Liver (tissue), 9 donors: ENCODE results near the gene IL24. TPM values are rescaled to one million over a fixed set of nuclear protein-coding genes. Genes with fewer than 3 reads are reported as not detected.

Experiments
- DNase-seq: peaks from one replicate; pipeline ENCODE4 v3.0.0-alpha.2; 2017; ENCODE audit warnings: low spot score
- H3K27ac ChIP-seq, 2 donors: one replicate each; pipeline ENCODE4 v1.7.0; 2013; ENCODE audit warnings: inconsistent platforms in 2 of 2, low read length in 2 of 2, control low read depth in 1 of 2, low read depth in 1 of 2, mild to moderate bottlenecking in 1 of 2
- H3K27me3 ChIP-seq, 4 donors: one replicate each; pipeline versions ENCODE4 v1.6.1 to v1.7.0; 2013; ENCODE audit warnings: low read length in 3 of 4, inconsistent platforms in 1 of 4, mild to moderate bottlenecking in 1 of 4, moderate library complexity in 1 of 4; ENCODE audit not compliant: control insufficient read depth in 4 of 4, insufficient read depth in 4 of 4
- H3K36me3 ChIP-seq, 4 donors: one replicate each; pipeline versions ENCODE4 v1.6.1 to v1.7.0; 2013; ENCODE audit warnings: low read length in 3 of 4, mild to moderate bottlenecking in 3 of 4, low read depth in 1 of 4, moderate library complexity in 1 of 4; ENCODE audit not compliant: control insufficient read depth in 4 of 4, insufficient read depth in 3 of 4
- H3K4me1 ChIP-seq, 4 donors: one replicate each; pipeline versions ENCODE4 v1.6.1 to v1.7.0; 2013; ENCODE audit warnings: low read length in 3 of 4, mild to moderate bottlenecking in 3 of 4, moderate library complexity in 1 of 4; ENCODE audit not compliant: control insufficient read depth in 4 of 4, insufficient read depth in 4 of 4
- H3K4me3 ChIP-seq, 3 donors: one replicate each; pipeline versions ENCODE4 v1.6.1 to v1.7.0; 2013; ENCODE audit warnings: low read length in 3 of 3, control low read depth in 1 of 3, low read depth in 1 of 3, mild to moderate bottlenecking in 1 of 3
- H3K9ac ChIP-seq, 2 donors: one replicate each; pipeline ENCODE4 v1.7.0; 2013; ENCODE audit warnings: low read length in 2 of 2, mild to moderate bottlenecking in 2 of 2, moderate library complexity in 2 of 2, control low read depth in 1 of 2, low read depth in 1 of 2
- H3K9me3 ChIP-seq, 4 donors: one replicate each; pipeline versions ENCODE4 v1.6.1 to v1.7.0; 2013; ENCODE audit warnings: low read length in 3 of 4; ENCODE audit not compliant: control insufficient read depth in 4 of 4
- EGR1 ChIP-seq, 2 donors: IDR thresholded peaks; 2 replicates each; pipeline ENCODE4 v1.6.1; 2016 to 2018; ENCODE audit warnings: antibody characterized with exemption in 2 of 2, low read depth in 2 of 2
- FOXA1 ChIP-seq: IDR thresholded peaks from 2 replicates; pipeline ENCODE4 v1.6.1; 2016; ENCODE audit warnings: antibody characterized with exemption
- FOXA2 ChIP-seq: IDR thresholded peaks from 2 replicates; pipeline ENCODE4 v1.6.1; 2016; ENCODE audit warnings: antibody characterized with exemption
- GABPA ChIP-seq, 2 donors: IDR thresholded peaks in 1 of 2; conservative IDR thresholded peaks in 1 of 2; 2 replicates each; pipeline ENCODE4 v1.6.1; 2016; ENCODE audit warnings: antibody characterized with exemption in 2 of 2, mild to moderate bottlenecking in 1 of 2, moderate library complexity in 1 of 2
- HNF4A ChIP-seq, 2 donors: conservative IDR thresholded peaks; 2 replicates each; pipeline ENCODE4 v1.6.1; 2016; ENCODE audit warnings: antibody characterized with exemption in 2 of 2, mild to moderate bottlenecking in 2 of 2
- HNF4G ChIP-seq: IDR thresholded peaks from 2 replicates; pipeline ENCODE4 v1.6.1; 2016; ENCODE audit warnings: antibody characterized with exemption
- JUND ChIP-seq, 2 donors: IDR thresholded peaks; 2 replicates each; pipeline ENCODE4 v1.6.1; 2016; ENCODE audit warnings: antibody characterized with exemption in 2 of 2
- NR2F2 ChIP-seq: IDR thresholded peaks from 2 replicates; pipeline ENCODE4 v1.6.1; 2016; ENCODE audit warnings: antibody characterized with exemption
- RAD21 ChIP-seq, 2 donors: IDR thresholded peaks; 2 replicates each; pipeline ENCODE4 v1.6.1; 2016; ENCODE audit warnings: antibody characterized with exemption in 2 of 2, mild to moderate bottlenecking in 2 of 2
- RXRA ChIP-seq, 2 donors: IDR thresholded peaks; 2 replicates each; pipeline ENCODE4 v1.6.1; 2017 to 2018; ENCODE audit warnings: antibody characterized with exemption in 2 of 2, mild to moderate bottlenecking in 1 of 2
- SP1 ChIP-seq: IDR thresholded peaks from 2 replicates; pipeline ENCODE4 v1.6.1; 2018; ENCODE audit warnings: antibody characterized with exemption, mild to moderate bottlenecking
- TAF1 ChIP-seq: conservative IDR thresholded peaks from 2 replicates; pipeline ENCODE4 v1.6.1; 2016; ENCODE audit warnings: antibody characterized with exemption, mild to moderate bottlenecking
- YY1 ChIP-seq: IDR thresholded peaks from 2 replicates; pipeline ENCODE4 v1.6.1; 2016; ENCODE audit warnings: antibody characterized with exemption, mild to moderate bottlenecking
- WGBS: extraction: QIAGEN DNeasy Blood & Tissue Kit; methylation state at CpG from one replicate; pipeline ENCODE4 v1.1.7; 2013; 5-methylcytosine and 5-hydroxymethylcytosine counted together
- polyA plus RNA-seq, 2 donors: library from polyadenylated mRNA; stranded (reverse) in 1 of 2; unstranded in 1 of 2; fragments of 200-250 nt in 1 of 2; fragments of >200 nt in 1 of 2; fragmentation: Nextera tagmentation in 1 of 2; extraction: Ambion mirVana in 1 of 2; gene quantifications; one replicate each; pipeline versions ENCODE4 v1.2.1 to v1.2.3, GENCODE V29; 2013 to 2015
- total RNA-seq, 2 donors: library from RNA; depleted of rRNA; stranded (reverse); fragments of >200 nt; gene quantifications; one replicate each; pipeline ENCODE4 v1.2.3, GENCODE V29; 2014
- TF ChIP-seq, protein P1 (sequence below): IDR thresholded peaks from 2 replicates; pipeline ENCODE4 v1.6.1; 2016; ENCODE audit warnings: antibody characterized with exemption, mild to moderate bottlenecking
- TF ChIP-seq, protein P2 (sequence below): IDR thresholded peaks from 2 replicates; pipeline ENCODE4 v1.6.1; 2016; ENCODE audit warnings: antibody characterized with exemption
- TF ChIP-seq, protein P3 (sequence below): IDR thresholded peaks from 2 replicates; pipeline ENCODE4 v1.6.1; 2016; ENCODE audit warnings: antibody characterized with exemption
- TF ChIP-seq, protein P4 (sequence below): fragments of 150-350 bp; IDR thresholded peaks from 2 replicates; pipeline ENCODE4 v1.5.1; 2017; ENCODE audit warnings: improper control_type of control experiment, low read depth, low read length; ENCODE audit not compliant: missing input control
- TF ChIP-seq, protein P5 (sequence below): IDR thresholded peaks from 2 replicates; pipeline ENCODE4 v1.6.1; 2016; ENCODE audit warnings: antibody characterized with exemption
- donor health status: healthy.
- donor health status: healthy.
- donor health status: healthy.
- donor health status: healthy.
- donor health status: healthy.

The IL24 gene
- total and polyA plus RNA-seq, 4 donors: 0.13 TPM; not detected in 3

DNA sequence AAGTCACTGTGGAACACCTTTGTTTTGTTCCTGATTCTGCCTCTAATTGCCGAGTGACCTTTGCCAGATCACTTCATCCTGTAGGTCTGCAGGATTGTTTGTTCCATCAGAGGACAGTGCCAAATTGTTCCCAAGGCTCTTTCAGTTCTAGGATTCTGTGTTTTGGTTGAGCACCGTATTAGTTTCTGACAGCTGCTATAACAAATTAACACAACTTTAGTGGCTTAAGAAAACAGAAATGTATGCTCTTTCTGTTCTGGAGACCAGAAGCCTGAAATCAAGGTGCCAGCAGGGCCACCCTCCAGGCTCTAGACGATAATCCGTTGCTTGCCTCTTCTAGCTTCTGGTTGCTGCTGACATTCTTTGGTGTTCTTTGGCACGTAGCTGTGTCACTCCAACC lies 52.4 kb downstream of the IL24 start:
- H3K4me1 ChIP-seq: peaks cover 18 to 83% (median 64%) of the 10 kb centered on the region in 4 donors
- TF ChIP-seq, protein P1, sequence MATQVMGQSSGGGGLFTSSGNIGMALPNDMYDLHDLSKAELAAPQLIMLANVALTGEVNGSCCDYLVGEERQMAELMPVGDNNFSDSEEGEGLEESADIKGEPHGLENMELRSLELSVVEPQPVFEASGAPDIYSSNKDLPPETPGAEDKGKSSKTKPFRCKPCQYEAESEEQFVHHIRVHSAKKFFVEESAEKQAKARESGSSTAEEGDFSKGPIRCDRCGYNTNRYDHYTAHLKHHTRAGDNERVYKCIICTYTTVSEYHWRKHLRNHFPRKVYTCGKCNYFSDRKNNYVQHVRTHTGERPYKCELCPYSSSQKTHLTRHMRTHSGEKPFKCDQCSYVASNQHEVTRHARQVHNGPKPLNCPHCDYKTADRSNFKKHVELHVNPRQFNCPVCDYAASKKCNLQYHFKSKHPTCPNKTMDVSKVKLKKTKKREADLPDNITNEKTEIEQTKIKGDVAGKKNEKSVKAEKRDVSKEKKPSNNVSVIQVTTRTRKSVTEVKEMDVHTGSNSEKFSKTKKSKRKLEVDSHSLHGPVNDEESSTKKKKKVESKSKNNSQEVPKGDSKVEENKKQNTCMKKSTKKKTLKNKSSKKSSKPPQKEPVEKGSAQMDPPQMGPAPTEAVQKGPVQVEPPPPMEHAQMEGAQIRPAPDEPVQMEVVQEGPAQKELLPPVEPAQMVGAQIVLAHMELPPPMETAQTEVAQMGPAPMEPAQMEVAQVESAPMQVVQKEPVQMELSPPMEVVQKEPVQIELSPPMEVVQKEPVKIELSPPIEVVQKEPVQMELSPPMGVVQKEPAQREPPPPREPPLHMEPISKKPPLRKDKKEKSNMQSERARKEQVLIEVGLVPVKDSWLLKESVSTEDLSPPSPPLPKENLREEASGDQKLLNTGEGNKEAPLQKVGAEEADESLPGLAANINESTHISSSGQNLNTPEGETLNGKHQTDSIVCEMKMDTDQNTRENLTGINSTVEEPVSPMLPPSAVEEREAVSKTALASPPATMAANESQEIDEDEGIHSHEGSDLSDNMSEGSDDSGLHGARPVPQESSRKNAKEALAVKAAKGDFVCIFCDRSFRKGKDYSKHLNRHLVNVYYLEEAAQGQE: no peak
- TF ChIP-seq YY1: no peak
- no peak for TF ChIP-seq RAD21 (IDR thresholded peaks at IDR 0.05)
- no peak for TF ChIP-seq FOXA1
- no peak for TF ChIP-seq HNF4A (conservative IDR thresholded peaks at IDR 0.05)
- no peak for TF ChIP-seq TAF1
- no peak for TF ChIP-seq SP1
- no peak for TF ChIP-seq JUND (IDR thresholded peaks at IDR 0.05)
- no peak for TF ChIP-seq GABPA (IDR thresholded peaks at IDR 0.05 in 1 of 2, conservative IDR thresholded peaks at IDR 0.05 in 1 of 2)
- TF ChIP-seq HNF4G: no peak
- no peak for TF ChIP-seq RXRA (IDR thresholded peaks at IDR 0.05)
- TF ChIP-seq, protein P2, sequence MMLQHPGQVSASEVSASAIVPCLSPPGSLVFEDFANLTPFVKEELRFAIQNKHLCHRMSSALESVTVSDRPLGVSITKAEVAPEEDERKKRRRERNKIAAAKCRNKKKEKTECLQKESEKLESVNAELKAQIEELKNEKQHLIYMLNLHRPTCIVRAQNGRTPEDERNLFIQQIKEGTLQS: no peak

DNA sequence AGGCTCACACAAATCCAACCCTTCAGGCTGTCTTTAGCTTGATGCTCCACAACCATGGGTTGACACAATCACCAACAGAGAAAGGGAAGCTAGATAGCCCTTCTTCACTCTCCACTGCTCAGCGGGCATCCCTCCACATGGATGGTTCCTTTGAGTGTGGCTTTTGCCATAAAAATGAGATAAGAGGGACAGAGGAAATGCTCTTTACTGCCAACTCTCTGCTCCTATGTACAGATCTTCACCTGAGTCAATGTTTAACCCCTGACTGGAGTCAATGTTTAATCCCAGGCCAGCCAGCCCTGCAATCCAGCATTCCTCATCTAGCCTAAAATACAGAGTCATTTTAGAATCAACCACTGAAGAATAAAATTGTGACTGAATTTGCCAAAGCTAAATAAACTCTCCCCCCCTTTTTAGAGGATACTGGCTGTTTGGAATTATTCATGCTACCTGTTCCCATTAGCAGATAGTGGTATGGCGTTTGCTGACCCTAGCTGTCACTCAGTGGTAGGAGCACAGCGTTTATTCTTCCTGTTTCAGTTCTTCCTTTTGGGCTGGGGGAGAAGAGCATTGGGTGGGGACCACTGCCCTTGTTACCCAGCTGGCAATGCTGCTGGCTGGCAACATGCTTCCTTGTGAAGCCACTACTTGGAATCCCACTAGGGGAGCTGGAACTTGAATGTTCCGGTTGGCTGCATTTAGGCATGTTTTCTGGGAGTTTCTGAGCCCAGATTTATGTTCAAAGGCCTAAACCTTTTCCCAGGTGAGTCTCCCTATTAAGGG lies 54.3 kb downstream of the IL24 start:
- Histone ChIP-seq H3K4me1 (peaks cover 21 to 80% (median 70%) of the 10 kb centered on the region in 4 donors), H3K9ac (no peak overlapping the region), H3K4me3 (no peak overlapping the region), H3K36me3 (no peaks in the 10 kb centered on the region), H3K27ac (peak overlapping the region; percentile 53 to 85), H3K27me3 (no peaks in the 10 kb centered on the region), H3K9me3 (peaks cover 0 to 2% (median 0%) of the 10 kb centered on the region in 4 donors)
- DNase-seq: no peak
- 24% methylated on average over 4 of the region's 4 CpGs for WGBS
- TF ChIP-seq TAF1 (peak; percentile 29), FOXA1 (no peak), RAD21 (IDR thresholded peaks at IDR 0.05) (peak; percentile 24 to 53), HNF4G (peak; percentile 37), RXRA (IDR thresholded peaks at IDR 0.05) (peak; percentile 85 to 90), HNF4A (conservative IDR thresholded peaks at IDR 0.05) (peak; percentile 72 to 78), SP1 (peak; percentile 88), JUND (IDR thresholded peaks at IDR 0.05) (peak; percentile 70 to 82), EGR1 (IDR thresholded peaks at IDR 0.05; ENCODE audit: low read depth in 2 of 2) (peak in 1 of 2 donors; percentile 18), FOXA2 (peak; percentile 80), YY1 (peak; percentile 58), GABPA (IDR thresholded peaks at IDR 0.05 in 1 of 2, conservative IDR thresholded peaks at IDR 0.05 in 1 of 2) (peak in 1 of 2 donors; percentile 32), NR2F2 (peak; percentile 22)
- TF ChIP-seq, protein P1: peak; percentile 77
- TF ChIP-seq, protein P2: no peak
- TF ChIP-seq, protein P3, sequence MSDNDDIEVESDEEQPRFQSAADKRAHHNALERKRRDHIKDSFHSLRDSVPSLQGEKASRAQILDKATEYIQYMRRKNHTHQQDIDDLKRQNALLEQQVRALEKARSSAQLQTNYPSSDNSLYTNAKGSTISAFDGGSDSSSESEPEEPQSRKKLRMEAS: peak; percentile 67
- TF ChIP-seq, protein P4, sequence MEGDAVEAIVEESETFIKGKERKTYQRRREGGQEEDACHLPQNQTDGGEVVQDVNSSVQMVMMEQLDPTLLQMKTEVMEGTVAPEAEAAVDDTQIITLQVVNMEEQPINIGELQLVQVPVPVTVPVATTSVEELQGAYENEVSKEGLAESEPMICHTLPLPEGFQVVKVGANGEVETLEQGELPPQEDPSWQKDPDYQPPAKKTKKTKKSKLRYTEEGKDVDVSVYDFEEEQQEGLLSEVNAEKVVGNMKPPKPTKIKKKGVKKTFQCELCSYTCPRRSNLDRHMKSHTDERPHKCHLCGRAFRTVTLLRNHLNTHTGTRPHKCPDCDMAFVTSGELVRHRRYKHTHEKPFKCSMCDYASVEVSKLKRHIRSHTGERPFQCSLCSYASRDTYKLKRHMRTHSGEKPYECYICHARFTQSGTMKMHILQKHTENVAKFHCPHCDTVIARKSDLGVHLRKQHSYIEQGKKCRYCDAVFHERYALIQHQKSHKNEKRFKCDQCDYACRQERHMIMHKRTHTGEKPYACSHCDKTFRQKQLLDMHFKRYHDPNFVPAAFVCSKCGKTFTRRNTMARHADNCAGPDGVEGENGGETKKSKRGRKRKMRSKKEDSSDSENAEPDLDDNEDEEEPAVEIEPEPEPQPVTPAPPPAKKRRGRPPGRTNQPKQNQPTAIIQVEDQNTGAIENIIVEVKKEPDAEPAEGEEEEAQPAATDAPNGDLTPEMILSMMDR: no peak
- TF ChIP-seq, protein P5, sequence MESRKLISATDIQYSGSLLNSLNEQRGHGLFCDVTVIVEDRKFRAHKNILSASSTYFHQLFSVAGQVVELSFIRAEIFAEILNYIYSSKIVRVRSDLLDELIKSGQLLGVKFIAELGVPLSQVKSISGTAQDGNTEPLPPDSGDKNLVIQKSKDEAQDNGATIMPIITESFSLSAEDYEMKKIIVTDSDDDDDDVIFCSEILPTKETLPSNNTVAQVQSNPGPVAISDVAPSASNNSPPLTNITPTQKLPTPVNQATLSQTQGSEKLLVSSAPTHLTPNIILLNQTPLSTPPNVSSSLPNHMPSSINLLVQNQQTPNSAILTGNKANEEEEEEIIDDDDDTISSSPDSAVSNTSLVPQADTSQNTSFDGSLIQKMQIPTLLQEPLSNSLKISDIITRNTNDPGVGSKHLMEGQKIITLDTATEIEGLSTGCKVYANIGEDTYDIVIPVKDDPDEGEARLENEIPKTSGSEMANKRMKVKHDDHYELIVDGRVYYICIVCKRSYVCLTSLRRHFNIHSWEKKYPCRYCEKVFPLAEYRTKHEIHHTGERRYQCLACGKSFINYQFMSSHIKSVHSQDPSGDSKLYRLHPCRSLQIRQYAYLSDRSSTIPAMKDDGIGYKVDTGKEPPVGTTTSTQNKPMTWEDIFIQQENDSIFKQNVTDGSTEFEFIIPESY: peak; percentile 22

More for the DNA sequence above, 52.4 kb downstream of the IL24 start:
- peak overlapping the region; percentile 23 to 28 for H3K27ac ChIP-seq
- no peak overlapping the region for H3K9ac ChIP-seq
- no peak overlapping the region for H3K4me3 ChIP-seq
- WGBS: 70% methylated on average over 5 of the region's 5 CpGs
- no peak for DNase-seq
- H3K27me3 ChIP-seq: no peaks in the 10 kb centered on the region
- peaks cover 0 to 2% (median 0%) of the 10 kb centered on the region in 4 donors for H3K9me3 ChIP-seq
- no peaks in the 10 kb centered on the region for H3K36me3 ChIP-seq
